ENCODE measurements around the gene THBS1.

GRCh38 chr15:39584266-39584659 lies 3.4 kb downstream of the THBS1 start:
- TF ChIP-seq, protein P1, sequence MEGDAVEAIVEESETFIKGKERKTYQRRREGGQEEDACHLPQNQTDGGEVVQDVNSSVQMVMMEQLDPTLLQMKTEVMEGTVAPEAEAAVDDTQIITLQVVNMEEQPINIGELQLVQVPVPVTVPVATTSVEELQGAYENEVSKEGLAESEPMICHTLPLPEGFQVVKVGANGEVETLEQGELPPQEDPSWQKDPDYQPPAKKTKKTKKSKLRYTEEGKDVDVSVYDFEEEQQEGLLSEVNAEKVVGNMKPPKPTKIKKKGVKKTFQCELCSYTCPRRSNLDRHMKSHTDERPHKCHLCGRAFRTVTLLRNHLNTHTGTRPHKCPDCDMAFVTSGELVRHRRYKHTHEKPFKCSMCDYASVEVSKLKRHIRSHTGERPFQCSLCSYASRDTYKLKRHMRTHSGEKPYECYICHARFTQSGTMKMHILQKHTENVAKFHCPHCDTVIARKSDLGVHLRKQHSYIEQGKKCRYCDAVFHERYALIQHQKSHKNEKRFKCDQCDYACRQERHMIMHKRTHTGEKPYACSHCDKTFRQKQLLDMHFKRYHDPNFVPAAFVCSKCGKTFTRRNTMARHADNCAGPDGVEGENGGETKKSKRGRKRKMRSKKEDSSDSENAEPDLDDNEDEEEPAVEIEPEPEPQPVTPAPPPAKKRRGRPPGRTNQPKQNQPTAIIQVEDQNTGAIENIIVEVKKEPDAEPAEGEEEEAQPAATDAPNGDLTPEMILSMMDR (IDR thresholded peaks at IDR 0.05): no peak
- TF ChIP-seq POLR2A (IDR thresholded peaks at IDR 0.05): no peak

Measured in uterus (tissue), 2 donors.